Measurements from ENCODE around the gene CEACAM8.
"Not testable (repeated sequence)": the region's sequence is repeated elsewhere in the genome, so short reads cannot be mapped to it uniquely, and the experiment has no call there.

The CEACAM8 gene

GRCh38 chr19:42573642-42574041, 21.1 kb downstream of the CEACAM8 start:
- DNase-seq (ENCODE audit: low read depth in 2 of 2), result no peak

- DNase-seq (ENCODE audit: low read depth in 2 of 2), result no peak
These were observed 23.6 kb downstream of the CEACAM8 start for GRCh38 chr19:42571116-42571515.

GRCh38 chr19:42569193-42569592, 25.5 kb downstream of the CEACAM8 start:
- no peak for DNase-seq (ENCODE audit: low read depth in 2 of 2)

- no peak for DNase-seq (ENCODE audit: low read depth in 2 of 2)
These were observed 26.7 kb downstream of the CEACAM8 start for GRCh38 chr19:42568006-42568405.

- no peak for DNase-seq (ENCODE audit: low read depth in 2 of 2)
These were observed 27.2 kb downstream of the CEACAM8 start for GRCh38 chr19:42567567-42567966.

- no peak for DNase-seq (ENCODE audit: low read depth in 2 of 2)
These were observed 31.1 kb downstream of the CEACAM8 start for GRCh38 chr19:42563352-42564210.

GRCh38 chr19:42561512-42561911, 33.2 kb downstream of the CEACAM8 start:
- DNase-seq (ENCODE audit: low read depth in 2 of 2), result no peak

- no peak for DNase-seq (ENCODE audit: low read depth in 2 of 2)
These were observed 34.0 kb downstream of the CEACAM8 start for GRCh38 chr19:42560731-42561130.

GRCh38 chr19:42558450-42559150, 36.1 kb downstream of the CEACAM8 start:
- DNase-seq (ENCODE audit: low read depth in 2 of 2), result no peak

- not testable (repeated sequence) for DNase-seq (ENCODE audit: low read depth in 2 of 2)
These were observed 37.3 kb downstream of the CEACAM8 start for GRCh38 chr19:42557386-42557871.

- no peak for DNase-seq (ENCODE audit: low read depth in 2 of 2)
These were observed 38.9 kb downstream of the CEACAM8 start for GRCh38 chr19:42555801-42556200.

GRCh38 chr19:42555317-42555716, 39.4 kb downstream of the CEACAM8 start:
- no peak for DNase-seq (ENCODE audit: low read depth in 2 of 2)

GRCh38 chr19:42554046-42554575, 40.6 kb downstream of the CEACAM8 start:
- no peak for DNase-seq (ENCODE audit: low read depth in 2 of 2)

- no peak for DNase-seq (ENCODE audit: low read depth in 2 of 2)
These were observed 41.3 kb downstream of the CEACAM8 start for GRCh38 chr19:42553292-42554045.

- DNase-seq (ENCODE audit: low read depth in 2 of 2), result no peak
These were observed 42.3 kb downstream of the CEACAM8 start for GRCh38 chr19:42552086-42553065.

GRCh38 chr19:42550521-42550920, 44.2 kb downstream of the CEACAM8 start:
- not testable (repeated sequence) for DNase-seq (ENCODE audit: low read depth in 2 of 2)

- DNase-seq (ENCODE audit: low read depth in 2 of 2), result not testable (repeated sequence)
These were observed 45.7 kb downstream of the CEACAM8 start for GRCh38 chr19:42549067-42549466.

GRCh38 chr19:42548552-42548951, 46.2 kb downstream of the CEACAM8 start:
- no peak for DNase-seq (ENCODE audit: low read depth in 2 of 2)

GRCh38 chr19:42547929-42548328, 46.8 kb downstream of the CEACAM8 start:
- DNase-seq (ENCODE audit: low read depth in 2 of 2), result no peak

- no peak for DNase-seq (ENCODE audit: low read depth in 2 of 2)
These were observed 47.8 kb downstream of the CEACAM8 start for GRCh38 chr19:42546831-42547500.

Data from fibroblast of skin of left biceps (primary cell).